HEK293T (cell line): Measurements from ENCODE around the gene FAM120A.

Experiments used
- BHLHE40 ChIP-seq: fragments of 450-650 bp; IDR thresholded peaks from 2 replicates; pipeline ENCODE4 v1.6.1; 2016; ENCODE audit warnings: mild to moderate bottlenecking, moderate library complexity, borderline replicate concordance
- CTBP1 ChIP-seq: fragments of 450-650 bp; IDR thresholded peaks from 2 replicates; pipeline ENCODE4 v1.6.1; 2016; ENCODE audit warnings: borderline replicate concordance
- ELF4 ChIP-seq: fragments of 450-650 bp; IDR thresholded peaks from 2 replicates; pipeline ENCODE4 v1.6.1; 2017; ENCODE audit warnings: antibody characterized with exemption
- FOXK2 ChIP-seq: fragments of 450-650 bp; IDR thresholded peaks from 2 replicates; pipeline ENCODE4 v1.6.1; 2016; ENCODE audit warnings: mild to moderate bottlenecking
- FOXM1 ChIP-seq: fragments of 450-650 bp; IDR thresholded peaks from 2 replicates; pipeline ENCODE4 v1.6.1; 2017; ENCODE audit warnings: mild to moderate bottlenecking, borderline replicate concordance
- HDGF ChIP-seq: fragments of 450-650 bp; IDR thresholded peaks from 2 replicates; pipeline ENCODE4 v1.6.1; 2017; ENCODE audit warnings: antibody characterized with exemption, borderline replicate concordance
- SP1 ChIP-seq: fragments of 450-650 bp; IDR thresholded peaks from 2 replicates; pipeline ENCODE4 v1.6.1; 2017
- SUZ12 ChIP-seq: fragments of 450-650 bp; IDR thresholded peaks from 2 replicates; pipeline ENCODE4 v1.6.1; 2016; ENCODE audit warnings: mild to moderate bottlenecking
- TARDBP ChIP-seq: fragments of 450-650 bp; IDR thresholded peaks from 2 replicates; pipeline ENCODE4 v1.6.1; 2016

- TF ChIP-seq TARDBP (no peak), CTBP1 (no peak), FOXK2 (no peak), BHLHE40 (no peak), SP1 (no peak), SUZ12 (no peak), ELF4 (no peak), FOXM1 (no peak), HDGF (no peak)
Measured at GRCh38 chr9:93467462-93467861, 16.0 kb downstream of the FAM120A start.
